ENCODE data around the gene GNAI1.

The GNAI1 gene

DNA sequence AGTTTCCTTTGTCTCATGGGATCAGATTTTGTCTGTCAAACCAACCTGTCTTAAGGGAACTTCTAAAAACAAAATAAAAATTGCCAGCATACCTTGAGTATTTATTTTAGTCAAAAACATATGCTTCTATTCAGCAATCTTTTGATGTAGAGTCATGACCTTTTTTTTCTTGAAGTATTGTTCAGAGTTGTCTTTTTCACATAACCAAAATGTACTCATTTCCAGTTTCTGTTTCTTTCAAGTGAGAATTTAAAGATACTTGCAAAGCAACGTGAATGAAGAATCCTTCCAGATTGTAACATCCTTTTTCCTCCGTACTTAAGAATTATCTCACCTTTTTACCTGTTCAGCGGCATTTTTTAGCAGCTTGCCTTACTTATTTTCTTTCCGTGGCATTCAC is 37.8 kb downstream of the GNAI1 start:
- ChIA-PET POLR2A (no interaction called here), CTCF (no interaction called here)
- TF ChIP-seq, protein P1, sequence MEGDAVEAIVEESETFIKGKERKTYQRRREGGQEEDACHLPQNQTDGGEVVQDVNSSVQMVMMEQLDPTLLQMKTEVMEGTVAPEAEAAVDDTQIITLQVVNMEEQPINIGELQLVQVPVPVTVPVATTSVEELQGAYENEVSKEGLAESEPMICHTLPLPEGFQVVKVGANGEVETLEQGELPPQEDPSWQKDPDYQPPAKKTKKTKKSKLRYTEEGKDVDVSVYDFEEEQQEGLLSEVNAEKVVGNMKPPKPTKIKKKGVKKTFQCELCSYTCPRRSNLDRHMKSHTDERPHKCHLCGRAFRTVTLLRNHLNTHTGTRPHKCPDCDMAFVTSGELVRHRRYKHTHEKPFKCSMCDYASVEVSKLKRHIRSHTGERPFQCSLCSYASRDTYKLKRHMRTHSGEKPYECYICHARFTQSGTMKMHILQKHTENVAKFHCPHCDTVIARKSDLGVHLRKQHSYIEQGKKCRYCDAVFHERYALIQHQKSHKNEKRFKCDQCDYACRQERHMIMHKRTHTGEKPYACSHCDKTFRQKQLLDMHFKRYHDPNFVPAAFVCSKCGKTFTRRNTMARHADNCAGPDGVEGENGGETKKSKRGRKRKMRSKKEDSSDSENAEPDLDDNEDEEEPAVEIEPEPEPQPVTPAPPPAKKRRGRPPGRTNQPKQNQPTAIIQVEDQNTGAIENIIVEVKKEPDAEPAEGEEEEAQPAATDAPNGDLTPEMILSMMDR (IDR thresholded peaks at IDR 0.05; ENCODE audit: control extremely low read depth, extremely low read depth, low read depth, missing control alignments), result no peak
- DNase-seq (ENCODE audit: extremely low spot score), result no peak

DNA sequence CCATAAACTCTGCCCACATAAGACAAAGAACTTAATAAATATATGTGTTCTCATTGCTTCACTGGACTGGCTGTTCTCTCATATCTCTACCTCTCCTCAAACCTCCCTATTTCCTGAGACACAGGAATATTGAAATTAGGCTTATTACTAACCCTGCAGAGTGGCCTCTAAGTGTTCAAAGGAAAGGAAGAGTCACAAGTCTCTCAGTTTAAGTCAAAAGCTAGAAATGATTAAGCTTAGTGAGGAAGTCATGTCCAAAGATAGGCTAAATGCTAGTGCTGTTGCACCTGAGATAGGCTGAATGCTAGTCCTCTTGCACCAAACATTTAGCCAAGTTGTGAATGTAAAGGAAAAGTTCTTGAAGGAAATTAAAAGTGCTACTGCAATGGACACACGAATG is 41.1 kb downstream of the GNAI1 start:
- TF ChIP-seq, protein P1 (IDR thresholded peaks at IDR 0.05; ENCODE audit: control extremely low read depth, extremely low read depth, low read depth, missing control alignments), result no peak
- DNase-seq (ENCODE audit: extremely low spot score), result no peak
- POLR2A ChIA-PET, result no interaction called here
- CTCF ChIA-PET, result no interaction called here

DNA sequence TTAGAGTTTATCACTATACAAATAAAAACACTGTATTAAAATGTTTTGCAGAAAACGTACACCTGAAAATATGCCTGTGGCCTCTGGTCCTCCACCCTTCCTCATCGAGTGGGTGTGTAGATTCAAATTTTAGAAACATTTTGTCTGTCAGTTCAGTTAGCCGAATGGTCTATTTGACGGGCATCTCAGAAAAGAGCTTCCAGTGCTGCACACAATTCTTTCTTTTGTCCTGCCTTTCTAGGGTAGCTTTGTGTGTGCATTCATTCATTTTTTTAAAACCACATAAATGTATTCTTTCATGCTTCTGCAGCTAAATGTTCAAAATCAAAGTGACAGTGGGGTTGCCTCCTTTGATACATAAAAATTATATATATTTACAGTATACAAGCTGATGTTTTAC is 46.8 kb downstream of the GNAI1 start:
- ChIA-PET CTCF (interaction anchor here (1.2 to 1.5 kb wide), 2 partner anchors 13 to 50 kb away, joined by 3 read pairs; no protein-coding TSS in a partner anchor), POLR2A (no interaction called here)
- no peak for DNase-seq (ENCODE audit: extremely low spot score)
- TF ChIP-seq, protein P1 (IDR thresholded peaks at IDR 0.05; ENCODE audit: control extremely low read depth, extremely low read depth, low read depth, missing control alignments), result no peak

DNA sequence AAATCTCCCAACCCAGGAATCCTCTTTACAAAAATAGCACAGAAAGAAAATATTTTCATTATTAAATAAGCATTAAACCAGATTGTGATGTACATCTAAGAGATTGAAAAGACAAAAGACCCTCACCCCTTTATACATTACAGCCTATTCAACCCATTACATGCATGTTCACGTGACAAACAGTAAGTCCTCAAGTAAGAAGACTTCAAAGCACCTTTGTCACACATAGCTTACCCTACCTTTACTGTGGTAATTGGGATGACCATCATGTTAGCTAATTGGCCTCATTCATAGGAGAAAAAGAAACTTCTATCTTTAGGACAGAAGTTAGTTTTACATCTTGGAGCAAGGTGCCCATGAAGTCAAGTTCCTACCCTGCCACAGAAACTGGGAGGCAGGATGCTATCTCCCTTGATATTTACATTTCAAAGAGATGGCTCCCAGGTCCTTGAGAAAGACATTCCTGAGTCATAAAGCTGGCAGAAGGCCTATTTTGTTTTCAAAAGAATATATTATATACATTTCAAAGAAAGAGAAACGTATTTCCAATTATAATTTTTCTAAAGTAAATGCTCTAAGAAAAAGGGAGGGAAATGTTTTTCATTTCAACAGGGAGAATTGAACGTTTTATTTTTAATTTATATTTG is 48.1 kb downstream of the GNAI1 start:
- ChIA-PET CTCF (no interaction called here), POLR2A (no interaction called here)
- no peak for DNase-seq (ENCODE audit: extremely low spot score)
- TF ChIP-seq, protein P1 (IDR thresholded peaks at IDR 0.05; ENCODE audit: control extremely low read depth, extremely low read depth, low read depth, missing control alignments), result no peak

DNA sequence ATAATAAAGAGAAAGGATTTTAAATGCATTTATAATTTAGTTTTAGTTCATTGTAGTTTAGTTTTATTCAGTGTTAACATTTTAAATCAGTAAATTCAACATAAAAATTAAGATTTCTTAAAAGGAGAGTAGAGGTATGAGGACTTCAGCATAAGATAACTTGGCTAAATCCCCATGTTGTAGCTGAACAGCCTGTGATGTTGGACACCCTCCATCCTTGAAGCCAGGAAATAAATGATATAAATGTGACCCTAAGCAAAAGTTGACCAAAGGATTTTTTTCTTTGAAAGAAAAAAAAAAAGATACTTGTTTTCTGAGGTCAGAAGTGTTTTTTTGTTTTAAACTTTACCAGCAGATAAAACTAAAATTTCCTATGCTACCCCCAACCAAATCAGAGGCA is 48.7 kb downstream of the GNAI1 start:
- TF ChIP-seq, protein P1 (IDR thresholded peaks at IDR 0.05; ENCODE audit: control extremely low read depth, extremely low read depth, low read depth, missing control alignments), result no peak
- ChIA-PET CTCF (no interaction called here), POLR2A (no interaction called here)
- DNase-seq (ENCODE audit: extremely low spot score), result no peak

DNA sequence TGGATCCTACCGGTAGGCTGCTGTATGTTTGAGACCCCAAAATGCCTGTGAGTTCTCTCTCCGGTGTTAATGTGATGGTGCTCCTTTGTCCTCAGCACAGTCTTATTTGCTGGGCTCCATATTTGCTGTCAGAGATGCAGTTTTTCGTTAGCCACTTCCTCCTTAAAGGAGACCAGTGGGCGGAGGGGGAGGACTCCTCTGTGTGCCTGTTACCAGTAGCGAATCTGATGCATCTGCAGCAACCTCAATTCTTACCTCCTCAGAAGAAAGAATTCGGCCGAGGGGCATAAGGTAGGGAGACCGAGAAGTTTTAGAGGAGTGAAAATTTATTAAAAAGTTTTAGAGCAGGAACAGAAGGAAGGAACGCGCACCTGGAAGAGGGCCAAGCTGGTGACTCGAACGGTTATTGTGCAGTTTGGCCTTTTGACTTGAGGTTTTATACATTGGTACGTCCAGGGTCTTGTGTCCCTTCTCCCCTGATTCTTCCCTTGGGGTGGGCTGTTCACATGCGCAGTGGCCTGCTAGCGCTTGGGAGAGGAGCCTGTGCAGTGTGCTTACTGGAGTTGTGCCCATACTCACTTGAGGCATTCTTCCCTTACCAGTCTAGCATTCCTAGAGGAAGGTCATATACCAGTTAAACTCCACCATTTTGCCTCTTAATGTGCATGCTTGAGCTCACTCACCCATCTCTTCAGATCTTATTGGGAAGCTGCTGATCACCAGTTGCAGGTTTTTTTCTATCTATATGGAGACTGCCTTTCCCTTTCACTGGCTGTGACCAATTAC is 49.5 kb downstream of the GNAI1 start:
- TF ChIP-seq, protein P1 (IDR thresholded peaks at IDR 0.05; ENCODE audit: control extremely low read depth, extremely low read depth, low read depth, missing control alignments), result no peak

More for the DNA sequence above, 49.5 kb downstream of the GNAI1 start:
- ChIA-PET POLR2A (no interaction called here), CTCF (no interaction called here)
- no peak for DNase-seq (ENCODE audit: extremely low spot score)

Measured in GM10248 (cell line).